Calu3 (cell line): ENCODE measurements around the gene SIRT7. TPM values are rescaled to one million over a fixed set of nuclear protein-coding genes. Genes with fewer than 3 reads are reported as not detected.

Experiments
- BruUV-seq: library from RNA; stranded (reverse); fragments of 400-500 nt; replicated peaks from 2 replicates; lab custom pipeline; 2021; lab: Mats Ljungman, UMichigan
- CTCF ChIA-PET: fragments of 300-600 bp; sonication (Branson Sonifier 250); formaldehyde crosslinking; loops from one replicate; lab custom pipeline; 2022; ENCODE audit warnings: antibody characterized with exemption; lab: Charles Lee
- DNase-seq: peaks from one replicate; pipeline ENCODE4 v3.0.0; 2022
- H3K27ac Mint-ChIP-seq: one replicate; pipeline ENCODE4 v1.8.0; 2022; ENCODE audit warnings: mixed read lengths; ENCODE audit not compliant: unreplicated experiment
- H3K27me3 Mint-ChIP-seq: one replicate; pipeline ENCODE4 v1.8.0; 2022; ENCODE audit warnings: mixed read lengths; ENCODE audit not compliant: unreplicated experiment
- H3K36me3 Mint-ChIP-seq: one replicate; pipeline ENCODE4 v1.8.0; 2022; ENCODE audit warnings: mild to moderate bottlenecking, moderate library complexity, mixed read lengths; ENCODE audit not compliant: insufficient read depth, unreplicated experiment
- H3K4me1 Mint-ChIP-seq: one replicate; pipeline ENCODE4 v1.8.0; 2022; ENCODE audit warnings: mild to moderate bottlenecking, low read depth, mixed read lengths; ENCODE audit not compliant: unreplicated experiment
- H3K4me3 Mint-ChIP-seq: one replicate; pipeline ENCODE4 v1.8.0; 2022; ENCODE audit warnings: mild to moderate bottlenecking, low read depth, moderate library complexity, mixed read lengths; ENCODE audit not compliant: unreplicated experiment
- H3K9me3 Mint-ChIP-seq: one replicate; pipeline ENCODE4 v1.8.0; 2022; ENCODE audit warnings: low read depth, mixed read lengths; ENCODE audit not compliant: unreplicated experiment
- intact Hi-C: fragments of 100-400 bp; cut with micrococcal nuclease; formaldehyde crosslinking; loops from one replicate; pipeline ENCODE4 v1.10.0; 2022; ENCODE audit not compliant: unreplicated experiment
- total RNA-seq: library from RNA; stranded (reverse); gene quantifications from 2 replicates; pipeline ENCODE4 v1.2.3, GENCODE V29; 2022
- TF ChIP-seq, protein P1 (sequence below): fragments of 200-600 bp; IDR thresholded peaks from one replicate; pipeline ENCODE4 v1.8.0; 2022; ENCODE audit warnings: antibody characterized with exemption; ENCODE audit not compliant: unreplicated experiment

The SIRT7 gene
- total RNA-seq, 1 experiment from 2014 or later: 50.3 TPM

GRCh38 chr17:81927152-81927652, 9.2 kb upstream of the SIRT7 start:
- CTCF ChIA-PET: interaction anchor here (0.7 to 1.6 kb wide), 7 partner anchors 9 to 408 kb away, joined by 3 to 5 read pairs (median 4); no protein-coding TSS in a partner anchor
- Mint-ChIP-seq H3K27me3 (no peaks in the 10 kb centered on the region), H3K27ac (peak overlapping the region; percentile 88), H3K4me3 (peak overlapping the region; percentile 90), H3K9me3 (no peaks in the 10 kb centered on the region), H3K36me3 (peaks cover 57% of the 10 kb centered on the region), H3K4me1 (peaks cover 26% of the 10 kb centered on the region)
- intact Hi-C loops: no loop called here
- no TSS peak for BruUV-seq
- TF ChIP-seq, protein P1, sequence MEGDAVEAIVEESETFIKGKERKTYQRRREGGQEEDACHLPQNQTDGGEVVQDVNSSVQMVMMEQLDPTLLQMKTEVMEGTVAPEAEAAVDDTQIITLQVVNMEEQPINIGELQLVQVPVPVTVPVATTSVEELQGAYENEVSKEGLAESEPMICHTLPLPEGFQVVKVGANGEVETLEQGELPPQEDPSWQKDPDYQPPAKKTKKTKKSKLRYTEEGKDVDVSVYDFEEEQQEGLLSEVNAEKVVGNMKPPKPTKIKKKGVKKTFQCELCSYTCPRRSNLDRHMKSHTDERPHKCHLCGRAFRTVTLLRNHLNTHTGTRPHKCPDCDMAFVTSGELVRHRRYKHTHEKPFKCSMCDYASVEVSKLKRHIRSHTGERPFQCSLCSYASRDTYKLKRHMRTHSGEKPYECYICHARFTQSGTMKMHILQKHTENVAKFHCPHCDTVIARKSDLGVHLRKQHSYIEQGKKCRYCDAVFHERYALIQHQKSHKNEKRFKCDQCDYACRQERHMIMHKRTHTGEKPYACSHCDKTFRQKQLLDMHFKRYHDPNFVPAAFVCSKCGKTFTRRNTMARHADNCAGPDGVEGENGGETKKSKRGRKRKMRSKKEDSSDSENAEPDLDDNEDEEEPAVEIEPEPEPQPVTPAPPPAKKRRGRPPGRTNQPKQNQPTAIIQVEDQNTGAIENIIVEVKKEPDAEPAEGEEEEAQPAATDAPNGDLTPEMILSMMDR: no peak
- DNase-seq: no peak

- Mint-ChIP-seq H3K27ac (peak overlapping the region; percentile 88), H3K36me3 (peaks cover 56% of the 10 kb centered on the region), H3K9me3 (no peaks in the 10 kb centered on the region), H3K4me3 (peak overlapping the region; percentile 90), H3K27me3 (no peaks in the 10 kb centered on the region), H3K4me1 (peaks cover 26% of the 10 kb centered on the region)
- intact Hi-C loops: no loop called here
- CTCF ChIA-PET: interaction anchor here (0.7 to 1.6 kb wide), 4 partner anchors 9 to 93 kb away, joined by 3 to 4 read pairs (median 4); partner anchors contain the start of gene PYCR1
- peak; percentile 76 for DNase-seq
- TF ChIP-seq, protein P1: no peak
- BruUV-seq: no TSS peak
Observed at GRCh38 chr17:81926451-81927151, 8.6 kb upstream of the SIRT7 start.

- Mint-ChIP-seq H3K4me1 (peaks cover 26% of the 10 kb centered on the region), H3K27me3 (no peaks in the 10 kb centered on the region), H3K4me3 (peak overlapping the region; percentile 90), H3K9me3 (no peaks in the 10 kb centered on the region), H3K36me3 (peaks cover 54% of the 10 kb centered on the region), H3K27ac (peak overlapping the region; percentile 88)
- TF ChIP-seq, protein P1: no peak
- intact Hi-C loops: no loop called here
- CTCF ChIA-PET: interaction anchor here (1.2 to 1.6 kb wide), 3 partner anchors 11 to 94 kb away, joined by 3 to 4 read pairs (median 3); partner anchors contain the start of gene PYCR1
- no TSS peak for BruUV-seq
- DNase-seq: no peak
Observed at GRCh38 chr17:81925860-81926450, 8.0 kb upstream of the SIRT7 start.

DNA sequence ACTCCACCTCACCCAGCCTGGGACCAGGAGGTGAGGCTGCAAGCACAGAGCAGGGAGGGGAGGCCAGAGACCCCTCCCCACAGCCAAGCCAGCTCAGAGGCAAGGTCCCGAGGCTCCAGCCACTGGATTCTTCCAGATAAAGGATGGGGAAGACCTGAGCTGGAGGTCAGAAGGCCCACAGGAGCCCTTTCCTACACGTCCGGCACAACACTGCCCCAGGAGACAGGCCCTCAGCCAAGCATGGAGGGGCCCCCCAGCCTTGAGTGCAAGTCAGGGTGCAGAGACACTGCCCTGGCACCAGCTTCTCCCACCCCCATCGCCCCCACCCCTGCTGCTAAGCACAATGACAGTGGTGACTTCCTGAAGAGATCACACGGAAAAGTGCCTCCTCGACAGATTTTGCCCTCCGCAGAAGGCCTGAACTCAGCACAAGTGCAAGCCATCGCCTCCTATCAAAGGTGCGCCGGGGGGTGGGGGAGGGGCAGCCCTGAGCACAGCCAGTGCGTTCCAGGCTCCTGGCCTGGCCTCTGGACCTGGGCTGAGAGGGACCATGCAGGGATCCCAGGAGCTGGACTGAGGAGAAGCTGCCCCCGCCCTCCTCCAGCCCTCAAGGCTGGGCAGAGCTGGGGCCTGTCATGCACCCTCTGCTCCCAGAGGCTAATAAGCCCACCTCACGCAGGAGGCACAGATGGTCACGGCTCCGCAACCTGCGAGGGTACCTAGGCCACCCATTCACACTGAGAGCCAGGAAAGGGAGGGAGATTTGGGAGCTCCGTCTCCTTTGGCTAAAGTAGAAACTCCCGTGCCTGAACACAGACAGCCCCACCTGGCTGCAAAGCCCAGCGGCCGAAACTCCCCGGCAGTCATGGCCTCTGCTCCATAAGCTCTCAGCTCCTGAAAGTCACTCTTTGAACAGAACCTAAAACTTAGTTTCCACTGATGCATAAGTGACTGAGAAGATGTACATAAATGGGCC, 6.9 kb upstream of the SIRT7 start:
- H3K36me3 Mint-ChIP-seq: peaks cover 62% of the 10 kb centered on the region
- H3K4me3 Mint-ChIP-seq: peak overlapping the region; percentile 66
- H3K27me3 Mint-ChIP-seq: no peaks in the 10 kb centered on the region
- CTCF ChIA-PET: no interaction called here
- H3K4me1 Mint-ChIP-seq: peaks cover 27% of the 10 kb centered on the region
- DNase-seq: no peak
- no peak overlapping the region for H3K27ac Mint-ChIP-seq
- no TSS peak for BruUV-seq
- H3K9me3 Mint-ChIP-seq: no peaks in the 10 kb centered on the region
- intact Hi-C loops: no loop called here
- TF ChIP-seq, protein P1: no peak
